ENCODE data around the gene GTF2H4.
"Not testable (repeated sequence)": the region's sequence is repeated elsewhere in the genome, so short reads cannot be mapped to it uniquely, and the experiment has no call there.

Gene GTF2H4

DNA sequence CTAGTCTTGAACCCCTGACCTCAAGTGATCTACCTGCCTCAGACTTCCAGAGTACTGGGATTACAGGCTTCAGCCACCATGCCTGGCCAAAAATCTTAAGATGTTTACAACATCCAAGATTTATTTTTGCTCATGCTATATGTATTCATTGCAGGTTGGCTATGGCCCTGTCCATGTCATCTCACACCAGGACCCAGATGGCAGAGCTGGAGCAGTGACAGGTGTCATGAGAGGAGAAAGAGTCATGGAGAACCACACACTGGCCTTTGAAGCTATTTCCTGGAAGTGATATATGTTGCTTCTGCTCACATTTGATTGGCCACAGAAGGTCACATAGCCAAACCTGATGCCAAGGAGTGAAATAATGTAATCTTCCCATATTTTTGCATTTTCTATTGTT lies 37.5 kb upstream of the GTF2H4 start:
- no peak for DNase-seq (ENCODE audit: low read depth, low spot score)
- no peak overlapping the region for H3K4me3 ChIP-seq (ENCODE audit: low read depth, low read length)
- CTCF ChIA-PET: interaction anchor here (1.0 to 1.3 kb wide), 2 partner anchors 8 to 42 kb away, joined by 4 read pairs; no protein-coding TSS in a partner anchor
- POLR2A ChIA-PET: no interaction called here
- TF ChIP-seq, protein P1, sequence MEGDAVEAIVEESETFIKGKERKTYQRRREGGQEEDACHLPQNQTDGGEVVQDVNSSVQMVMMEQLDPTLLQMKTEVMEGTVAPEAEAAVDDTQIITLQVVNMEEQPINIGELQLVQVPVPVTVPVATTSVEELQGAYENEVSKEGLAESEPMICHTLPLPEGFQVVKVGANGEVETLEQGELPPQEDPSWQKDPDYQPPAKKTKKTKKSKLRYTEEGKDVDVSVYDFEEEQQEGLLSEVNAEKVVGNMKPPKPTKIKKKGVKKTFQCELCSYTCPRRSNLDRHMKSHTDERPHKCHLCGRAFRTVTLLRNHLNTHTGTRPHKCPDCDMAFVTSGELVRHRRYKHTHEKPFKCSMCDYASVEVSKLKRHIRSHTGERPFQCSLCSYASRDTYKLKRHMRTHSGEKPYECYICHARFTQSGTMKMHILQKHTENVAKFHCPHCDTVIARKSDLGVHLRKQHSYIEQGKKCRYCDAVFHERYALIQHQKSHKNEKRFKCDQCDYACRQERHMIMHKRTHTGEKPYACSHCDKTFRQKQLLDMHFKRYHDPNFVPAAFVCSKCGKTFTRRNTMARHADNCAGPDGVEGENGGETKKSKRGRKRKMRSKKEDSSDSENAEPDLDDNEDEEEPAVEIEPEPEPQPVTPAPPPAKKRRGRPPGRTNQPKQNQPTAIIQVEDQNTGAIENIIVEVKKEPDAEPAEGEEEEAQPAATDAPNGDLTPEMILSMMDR (IDR thresholded peaks at IDR 0.05; ENCODE audit: insufficient read depth, low read length, missing control alignments): no peak

DNA sequence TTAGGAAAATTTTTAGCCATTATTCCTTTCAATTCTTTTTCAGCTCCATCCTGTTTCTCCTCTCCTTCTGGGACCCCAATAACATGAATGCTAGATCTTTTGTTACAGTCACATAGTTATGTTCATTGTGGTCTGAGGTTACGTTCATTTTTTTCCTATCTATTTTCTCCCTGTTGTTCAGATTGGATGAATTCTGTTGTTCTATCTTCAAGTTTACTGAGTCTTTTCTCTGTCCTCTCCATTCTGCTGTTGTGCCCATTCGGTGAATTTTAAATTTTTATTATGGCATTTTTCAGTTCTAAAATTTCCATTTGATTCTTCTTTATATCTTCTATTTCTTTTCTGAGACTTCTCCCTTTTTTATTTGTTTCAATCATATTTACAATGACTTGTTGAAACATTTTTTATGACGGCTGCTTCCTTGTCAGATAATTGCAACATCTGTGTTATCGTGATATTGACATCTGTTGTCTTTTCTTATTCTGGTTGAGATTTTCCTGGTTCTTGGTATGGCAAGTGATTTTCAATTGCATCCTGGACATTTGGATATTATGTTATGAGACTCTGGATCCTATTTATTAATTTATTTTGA lies 36.3 kb upstream of the GTF2H4 start:
- CTCF ChIA-PET: no interaction called here
- POLR2A ChIA-PET: no interaction called here
- no peak overlapping the region for H3K4me3 ChIP-seq (ENCODE audit: low read depth, low read length)
- DNase-seq (ENCODE audit: low read depth, low spot score): no peak
- TF ChIP-seq, protein P1 (IDR thresholded peaks at IDR 0.05; ENCODE audit: insufficient read depth, low read length, missing control alignments): no peak

DNA sequence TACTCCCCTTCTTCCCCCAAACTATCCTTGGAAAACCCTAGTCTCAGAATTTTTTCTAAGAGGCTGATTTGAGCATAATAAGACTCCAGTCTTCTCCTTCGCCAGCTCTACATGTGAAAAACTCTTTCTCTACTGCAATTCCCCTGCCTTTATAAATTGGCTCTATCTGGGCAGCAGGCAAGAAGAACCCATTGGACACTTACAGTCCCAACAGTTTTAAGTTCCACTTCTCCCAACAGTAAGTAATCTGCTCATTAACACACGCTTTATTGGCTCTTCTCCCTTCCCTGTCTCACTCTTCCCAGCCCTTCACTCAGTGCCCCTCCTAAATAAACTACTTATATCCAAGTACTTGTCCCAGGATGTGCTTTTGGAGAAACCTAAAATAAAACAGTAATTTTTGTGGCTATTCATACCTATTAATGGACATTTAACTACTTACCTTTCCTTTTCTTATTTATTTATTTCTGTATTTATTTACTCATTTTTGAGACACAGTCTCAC lies 34.8 kb upstream of the GTF2H4 start:
- POLR2A ChIA-PET: no interaction called here

DNA sequence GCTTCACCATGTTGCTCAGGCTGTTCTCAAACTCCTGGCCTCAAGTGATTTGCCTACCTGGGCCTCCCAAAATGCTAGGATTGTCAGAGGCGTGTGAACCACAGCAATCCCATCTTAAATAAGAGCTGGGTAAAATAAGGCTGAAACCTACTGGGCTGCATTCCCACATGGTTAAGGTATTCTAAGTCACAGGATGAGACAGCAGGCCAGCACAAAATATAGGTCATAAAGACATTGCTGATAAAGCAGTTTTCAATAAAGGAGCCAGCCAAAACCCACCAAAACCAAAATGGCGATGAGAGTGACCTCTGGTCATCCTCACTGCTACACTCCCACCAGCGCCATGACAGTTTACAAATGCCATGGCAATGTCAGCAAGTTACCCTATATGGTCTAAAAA lies 34.2 kb upstream of the GTF2H4 start:
- DNase-seq (ENCODE audit: low read depth, low spot score); POLR2A ChIA-PET; H3K4me3 ChIP-seq (ENCODE audit: low read depth, low read length): not testable (repeated sequence)
- CTCF ChIA-PET: interaction anchor here (1.3 to 1.6 kb wide), 3 partner anchors 14 to 45 kb away, joined by 4 to 5 read pairs (median 4); no protein-coding TSS in a partner anchor

More for the DNA sequence above, 34.8 kb upstream of the GTF2H4 start:
- no peak for DNase-seq (ENCODE audit: low read depth, low spot score)
- H3K4me3 ChIP-seq (ENCODE audit: low read depth, low read length): no peak overlapping the region
- CTCF ChIA-PET: interaction anchor here (1.0 kb wide), 1 partner anchor 9 kb away, joined by 3 read pairs; no protein-coding TSS in a partner anchor
- TF ChIP-seq, protein P1 (IDR thresholded peaks at IDR 0.05; ENCODE audit: insufficient read depth, low read length, missing control alignments): no peak

DNA sequence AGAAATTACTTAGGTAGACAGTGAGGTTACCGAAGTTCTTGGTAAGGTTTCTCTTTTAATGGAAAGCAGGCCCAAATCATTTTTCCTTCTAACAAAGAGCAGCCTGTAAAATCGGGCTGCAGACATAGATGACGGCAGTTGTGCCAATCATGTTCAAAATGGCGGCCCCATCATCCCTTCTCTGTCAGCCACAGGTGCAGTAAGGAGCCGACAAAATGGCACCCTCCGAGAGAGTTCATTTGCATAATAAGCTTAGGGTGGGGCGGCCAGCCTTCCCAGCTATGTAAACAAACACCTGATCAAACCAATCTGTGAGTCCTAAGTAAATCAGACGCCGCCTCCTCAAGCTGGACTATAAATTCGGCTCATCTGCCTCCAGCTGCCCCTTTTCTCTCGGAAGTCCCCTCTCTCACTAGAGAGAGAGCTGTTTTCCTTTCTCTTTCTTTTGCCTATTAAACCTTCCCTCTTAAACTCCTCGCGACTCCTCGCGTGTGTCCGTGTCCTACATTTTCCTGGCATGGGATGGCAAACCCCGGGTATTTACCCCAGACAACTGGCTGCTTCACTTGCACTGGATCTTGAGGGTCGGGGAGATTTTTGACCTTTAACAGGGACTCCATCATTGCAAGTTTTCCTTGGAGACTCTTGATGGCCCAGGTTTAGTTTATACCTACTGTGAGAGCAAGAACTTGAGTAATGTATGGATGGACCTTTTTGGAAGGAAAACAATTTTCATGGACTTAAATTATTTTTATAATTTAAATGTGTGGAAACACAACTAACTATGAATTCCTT lies 32.6 kb upstream of the GTF2H4 start:
- CTCF ChIA-PET: interaction anchor here (0.6 to 13.1 kb wide), 10 partner anchors 8 to 205 kb away, joined by 3 to 472 read pairs (median 10); no protein-coding TSS in a partner anchor
- TF ChIP-seq, protein P1 (IDR thresholded peaks at IDR 0.05; ENCODE audit: insufficient read depth, low read length, missing control alignments): no peak
- POLR2A ChIA-PET: no interaction called here
- no peak overlapping the region for H3K4me3 ChIP-seq (ENCODE audit: low read depth, low read length)
- DNase-seq (ENCODE audit: low read depth, low spot score): no peak

DNA sequence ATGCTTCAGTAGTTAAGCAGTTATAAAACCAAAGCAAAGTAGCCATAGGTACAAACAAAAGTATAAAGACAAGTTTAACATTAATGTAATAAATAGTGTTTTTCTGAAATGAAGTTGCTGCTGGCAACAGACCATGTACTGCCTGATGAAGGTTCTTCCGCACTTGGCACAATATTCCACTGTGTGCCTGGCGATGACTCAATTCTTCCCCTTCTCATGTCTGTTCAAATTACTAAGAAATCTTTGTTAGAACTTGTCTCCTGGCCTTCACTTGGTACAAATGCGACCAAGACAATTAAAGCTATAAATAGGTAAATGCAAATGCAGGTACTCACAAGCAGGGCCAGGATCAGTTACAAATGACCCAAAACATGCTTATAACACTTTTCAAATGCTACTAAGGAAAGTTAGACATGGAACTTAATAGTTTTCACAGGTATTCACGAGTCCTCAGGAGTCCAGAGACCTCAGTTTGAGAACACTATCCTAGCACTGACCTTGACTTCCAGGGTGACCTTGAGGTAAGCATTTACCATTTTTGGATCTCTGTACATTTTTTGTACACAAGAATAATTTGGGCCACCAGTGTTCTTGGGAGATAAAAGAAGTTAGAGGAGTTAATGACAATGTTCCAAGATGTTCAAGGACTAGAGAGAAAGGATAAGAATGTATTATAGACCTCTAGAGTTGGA lies 31.8 kb upstream of the GTF2H4 start:
- ChIA-PET CTCF (interaction anchor here (0.6 to 13.1 kb wide), 20 partner anchors 8 to 204 kb away, joined by 3 to 472 read pairs (median 5); partner anchors contain the start of genes FLOT1 and IER3), POLR2A (no interaction called here)
- DNase-seq (ENCODE audit: low read depth, low spot score): no peak
- H3K4me3 ChIP-seq (ENCODE audit: low read depth, low read length): no peak overlapping the region
- TF ChIP-seq, protein P1 (IDR thresholded peaks at IDR 0.05; ENCODE audit: insufficient read depth, low read length, missing control alignments): no peak
